Astrocyte (in vitro differentiated cells and primary cell): ENCODE data around the gene RUFY1. TPM values are rescaled to one million over a fixed set of nuclear protein-coding genes. Genes with fewer than 3 reads are reported as not detected.
A peak's percentile ranks its signal among the peaks of the same experiment; 100 is the strongest.
"Not testable (repeated sequence)": the region's sequence is repeated elsewhere in the genome, so short reads cannot be mapped to it uniquely, and the experiment has no call there.

Experiments used
- DNase-seq: peaks from one replicate; pipeline ENCODE4 v3.0.0-alpha.2; 2010; ENCODE audit warnings: low read depth
- FAIRE-seq: peaks from 2 replicates; lab custom pipeline; 2011; peaks lifted over from hg19 to GRCh38; lab: Jason Lieb, UNC
- H2AFZ ChIP-seq: 2 replicates; pipeline ENCODE4 v1.6.0; 2012; ENCODE audit warnings: low read depth, low read length, inconsistent platforms
- H3K27ac ChIP-seq: 2 replicates; pipeline ENCODE4 v1.5.1; 2011; ENCODE audit warnings: low read depth, low read length, inconsistent platforms
- H3K27me3 ChIP-seq: 2 replicates; pipeline ENCODE4 v1.6.0; 2011; ENCODE audit warnings: low read length, inconsistent platforms; ENCODE audit not compliant: insufficient read depth
- H3K36me3 ChIP-seq: 2 replicates; pipeline ENCODE4 v1.5.1; 2011; ENCODE audit warnings: low read length, inconsistent platforms; ENCODE audit not compliant: insufficient read depth
- H3K4me1 ChIP-seq: 2 replicates; pipeline ENCODE4 v1.5.1; 2011; ENCODE audit warnings: low read length, inconsistent platforms; ENCODE audit not compliant: insufficient read depth
- H3K4me2 ChIP-seq: 2 replicates; pipeline ENCODE4 v1.6.0; 2012; ENCODE audit warnings: low read length, inconsistent platforms
- H3K4me3 ChIP-seq: 2 replicates; pipeline ENCODE4 v1.5.1; 2011; ENCODE audit warnings: low read depth, mild to moderate bottlenecking, low read length, inconsistent platforms; ENCODE audit not compliant: insufficient read depth
- H3K79me2 ChIP-seq: 2 replicates; pipeline ENCODE4 v1.6.0; 2012; ENCODE audit warnings: mild to moderate bottlenecking, low read length, inconsistent platforms; ENCODE audit not compliant: insufficient read depth
- H3K9ac ChIP-seq: 2 replicates; pipeline ENCODE4 v1.6.0; 2012; ENCODE audit warnings: mild to moderate bottlenecking, low read length, inconsistent platforms
- H3K9me3 ChIP-seq: 2 replicates; pipeline ENCODE4 v1.5.1; 2012; ENCODE audit warnings: low read depth, mild to moderate bottlenecking, low read length, inconsistent platforms; ENCODE audit not compliant: insufficient read depth
- H4K20me1 ChIP-seq: 2 replicates; pipeline ENCODE4 v1.6.0; 2012; ENCODE audit warnings: low read length, inconsistent platforms; ENCODE audit not compliant: insufficient read depth
- H3K27ac Mint-ChIP-seq: one replicate; pipeline ENCODE4 v1.8.0; 2021; ENCODE audit warnings: mild to moderate bottlenecking, mixed read lengths; ENCODE audit not compliant: unreplicated experiment
- H3K27me3 Mint-ChIP-seq: one replicate; pipeline ENCODE4 v1.8.0; 2021; ENCODE audit warnings: low read depth, mixed read lengths; ENCODE audit not compliant: unreplicated experiment
- H3K36me3 Mint-ChIP-seq: one replicate; pipeline ENCODE4 v1.8.0; 2021; ENCODE audit warnings: low read depth, mixed read lengths; ENCODE audit not compliant: unreplicated experiment
- H3K4me1 Mint-ChIP-seq: one replicate; pipeline ENCODE4 v1.8.0; 2021; ENCODE audit warnings: low read depth, mixed read lengths; ENCODE audit not compliant: unreplicated experiment
- H3K4me3 Mint-ChIP-seq: one replicate; pipeline ENCODE4 v1.8.0; 2021; ENCODE audit warnings: mild to moderate bottlenecking, moderate library complexity, mixed read lengths; ENCODE audit not compliant: unreplicated experiment
- H3K9me3 Mint-ChIP-seq: one replicate; pipeline ENCODE4 v1.8.0; 2021; ENCODE audit warnings: mild to moderate bottlenecking, mixed read lengths; ENCODE audit not compliant: unreplicated experiment
- total RNA-seq: library from RNA; stranded (reverse); gene quantifications from 2 replicates; pipeline ENCODE4 v1.2.1, GENCODE V29; 2021

RUFY1 gene
- total RNA-seq, 1 donor from 2014 or later, result 34.1 TPM

GRCh38 chr5:179658179-179658856, 108.0 kb downstream of the RUFY1 start:
- FAIRE-seq, H3K36me3 Mint-ChIP-seq, H3K9me3 Mint-ChIP-seq, H3K27ac Mint-ChIP-seq, H3K4me1 Mint-ChIP-seq, H3K4me1 ChIP-seq, H4K20me1 ChIP-seq, H3K27ac ChIP-seq, H3K79me2 ChIP-seq, H3K27me3 Mint-ChIP-seq, H3K9me3 ChIP-seq, H3K36me3 ChIP-seq, H3K27me3 ChIP-seq: not testable (repeated sequence)
- Histone ChIP-seq H3K4me2 (peak overlapping the region; percentile 85), H3K9ac (peak overlapping the region; percentile 65), H2AFZ (peak overlapping the region; percentile 74), H3K4me3 (peak overlapping the region; percentile 59)
- DNase-seq, result peak; percentile 23
- peak overlapping the region; percentile 81 for H3K4me3 Mint-ChIP-seq

Other genes starting within 250 kb of the RUFY1 start
- 18.8 and 26.6 TPM in 2 replicates for gene ADAMTS2, start 205.1 kb upstream of the RUFY1 start, total RNA-seq
- 349 and 458 TPM in 2 replicates for gene HNRNPH1, start 73.1 kb downstream of the RUFY1 start, total RNA-seq
- gene CBY3, start 130.5 kb downstream of the RUFY1 start, total RNA-seq, result not detected in 2 replicates
- 792 and 828 TPM in 2 replicates for gene CANX, start 148.4 kb downstream of the RUFY1 start, total RNA-seq
- gene MAML1, start 182.3 kb downstream of the RUFY1 start, total RNA-seq, result 24.7 and 26.0 TPM in 2 replicates
- 1.2 and 1.3 TPM in 2 replicates for gene LTC4S, start 243.4 kb downstream of the RUFY1 start, total RNA-seq